ENCODE results near the gene AQP7.
A peak's percentile ranks its signal among the peaks of the same experiment; 100 is the strongest.

GRCh38 chr9:33446946-33447798, 44.8 kb upstream of the AQP7 start, which contains the start of gene AQP3:
- TF ChIP-seq CTCF (IDR thresholded peaks at IDR 0.05; ENCODE audit: low read depth, low read length) (peak; percentile 48), EZH2phosphoT487 (IDR thresholded peaks at IDR 0.05; ENCODE audit: low read depth) (no peak)
